H1 (cell line): ENCODE data around the gene NR3C2. TPM values are rescaled to one million over a fixed set of nuclear protein-coding genes. Genes with fewer than 3 reads are reported as not detected.

Source experiments
- CTCF ChIA-PET: fragments of 300-600 bp; sonication (Branson Sonifier 250); formaldehyde crosslinking; loops from one replicate; lab custom pipeline; 2021; ENCODE audit not compliant: partially characterized antibody; lab: Charles Lee
- POLR2A ChIA-PET: fragments of 300-600 bp; sonication (Branson Sonifier 250); formaldehyde crosslinking; loops from one replicate; lab custom pipeline; 2021; ENCODE audit warnings: inconsistent platforms; ENCODE audit not compliant: partially characterized antibody; lab: Charles Lee
- DNase-seq, 2 experiments: peaks; one replicate each; pipeline versions ENCODE4 v3.0.0 to v3.0.0-alpha.2; 2010 to 2022; ENCODE audit warnings: low spot score in 2 of 2, low read depth in 1 of 2, mixed read lengths in 1 of 2
- FAIRE-seq: peaks from 2 replicates; lab custom pipeline; 2011; peaks lifted over from hg19 to GRCh38; lab: Jason Lieb, UNC
- H2AFZ ChIP-seq: 2 replicates; pipeline ENCODE4 v1.8.1; 2012; ENCODE audit warnings: low read length, inconsistent platforms
- H2AK5ac ChIP-seq: 2 replicates; pipeline ENCODE4 v1.6.1; 2013; ENCODE audit warnings: low read depth, low read length
- H2BK120ac ChIP-seq: replicated peaks from 2 replicates; pipeline ENCODE3; 2013; ENCODE audit warnings: low read depth, low read length, inconsistent platforms
- H2BK12ac ChIP-seq: 2 replicates; pipeline ENCODE4 v1.6.1; 2013; ENCODE audit warnings: low read depth, low read length
- H2BK15ac ChIP-seq: 2 replicates; pipeline ENCODE4 v1.6.1; 2013; ENCODE audit warnings: low read length
- H2BK20ac ChIP-seq: 2 replicates; pipeline ENCODE4 v1.6.1; 2013; ENCODE audit warnings: low read length
- H2BK5ac ChIP-seq: 2 replicates; pipeline ENCODE4 v1.6.1; 2013; ENCODE audit warnings: low read depth, low read length
- H3K14ac ChIP-seq: 2 replicates; pipeline ENCODE4 v1.6.1; 2013; ENCODE audit warnings: inconsistent platforms; ENCODE audit not compliant: insufficient read length
- H3K18ac ChIP-seq: 2 replicates; pipeline ENCODE4 v1.6.1; 2013; ENCODE audit warnings: low read length; ENCODE audit errors: extremely low read depth
- H3K23ac ChIP-seq: 2 replicates; pipeline ENCODE4 v1.6.1; 2013; ENCODE audit warnings: inconsistent platforms; ENCODE audit not compliant: insufficient read length
- H3K23me2 ChIP-seq: 2 replicates; pipeline ENCODE4 v1.6.1; 2013; ENCODE audit warnings: low read depth, low read length
- H3K27ac ChIP-seq: 2 replicates; pipeline ENCODE4 v1.6.1; 2011; ENCODE audit warnings: low read depth, low read length, inconsistent platforms
- H3K27me3 ChIP-seq, 4 experiments: replicated peaks in 1 of 4; 1 replicate in 1 of 4; 2 replicates in 3 of 4; pipeline versions ENCODE4 v1.6.1 to v1.8.1; 2011 to 2013; ENCODE audit warnings: low read length in 3 of 4, mild to moderate bottlenecking in 3 of 4, inconsistent platforms in 2 of 4, mixed read lengths in 2 of 4, moderate library complexity in 1 of 4; ENCODE audit not compliant: control insufficient read depth in 3 of 4, insufficient read depth in 3 of 4; ENCODE audit errors: extremely low read depth in 1 of 4
- H3K36me3 ChIP-seq, 4 experiments: 2 replicates each; pipeline versions ENCODE4 v1.6.1 to v1.8.1; 2011 to 2013; ENCODE audit warnings: mild to moderate bottlenecking in 4 of 4, low read length in 3 of 4, moderate library complexity in 2 of 4, control low read depth in 1 of 4, inconsistent platforms in 1 of 4; ENCODE audit not compliant: insufficient read depth in 4 of 4, control insufficient read depth in 2 of 4
- H3K4ac ChIP-seq: replicated peaks from 2 replicates; pipeline ENCODE3; 2013; ENCODE audit warnings: low read length, low read depth, mixed read lengths, inconsistent platforms; ENCODE audit not compliant: insufficient read length
- H3K4me1 ChIP-seq, 4 experiments: replicated peaks in 1 of 4; 1 replicate in 1 of 4; 2 replicates in 3 of 4; pipeline versions ENCODE4 v1.6.1 to v1.8.1; 2011 to 2013; ENCODE audit warnings: low read length in 3 of 4, inconsistent platforms in 2 of 4, mixed read lengths in 1 of 4; ENCODE audit not compliant: insufficient read depth in 4 of 4, control insufficient read depth in 3 of 4
- H3K4me2 ChIP-seq, 2 experiments: 2 replicates each; pipeline versions ENCODE4 v1.6.1 to v1.8.1; 2011 to 2013; ENCODE audit warnings: low read depth in 2 of 2, low read length in 2 of 2, control low read depth in 1 of 2, inconsistent platforms in 1 of 2, mild to moderate bottlenecking in 1 of 2; ENCODE audit not compliant: insufficient read depth in 1 of 2
- H3K4me3 ChIP-seq, 4 experiments: fragments of 200-600, 300-600 bp in 1 of 4; sonication (generic), shearing (Covaris generic), sonication (Bioruptor Twin) in 1 of 4; 2 replicates each; pipeline versions ENCODE4 v1.5.1 to v1.8.1; 2011 to 2016; ENCODE audit warnings: low read length in 4 of 4, low read depth in 3 of 4, control low read depth in 2 of 4, inconsistent platforms in 2 of 4, mild to moderate bottlenecking in 2 of 4, mixed read lengths in 1 of 4, moderate library complexity in 1 of 4; ENCODE audit not compliant: insufficient read depth in 2 of 4; ENCODE audit errors: extremely low read depth in 1 of 4
- H3K56ac ChIP-seq: replicated peaks from 2 replicates; pipeline ENCODE3; 2013; ENCODE audit warnings: low read depth, mild to moderate bottlenecking, mixed read lengths, low read length, inconsistent platforms; ENCODE audit not compliant: insufficient read length
- H3K79me1 ChIP-seq: 2 replicates; pipeline ENCODE4 v1.6.1; 2013; ENCODE audit warnings: low read depth, low read length, control low read depth
- H3K79me2 ChIP-seq, 2 experiments: 2 replicates each; pipeline versions ENCODE4 v1.6.1 to v1.8.1; 2012 to 2013; ENCODE audit warnings: low read length in 2 of 2, mild to moderate bottlenecking in 2 of 2, inconsistent platforms in 1 of 2; ENCODE audit not compliant: insufficient read depth in 2 of 2, control insufficient read depth in 1 of 2
- H3K9ac ChIP-seq, 4 experiments: replicated peaks in 1 of 4; 1 replicate in 1 of 4; 2 replicates in 3 of 4; pipeline versions ENCODE4 v1.6.1 to v1.8.1; 2011 to 2013; ENCODE audit warnings: low read depth in 3 of 4, low read length in 3 of 4, control low read depth in 2 of 4, mild to moderate bottlenecking in 2 of 4, moderate library complexity in 2 of 4, inconsistent platforms in 1 of 4; ENCODE audit errors: extremely low read depth in 1 of 4
- H3K9me3 ChIP-seq, 2 experiments: 2 replicates each; pipeline versions ENCODE4 v1.6.1 to v1.8.1; 2012 to 2013; ENCODE audit warnings: mild to moderate bottlenecking in 2 of 2, moderate library complexity in 2 of 2, control low read depth in 1 of 2, inconsistent platforms in 1 of 2, low read depth in 1 of 2, low read length in 1 of 2, mixed read lengths in 1 of 2; ENCODE audit not compliant: insufficient read depth in 2 of 2
- H4K20me1 ChIP-seq, 2 experiments: replicated peaks in 1 of 2; 2 replicates each; pipeline versions ENCODE3 to v1.8.1; 2011 to 2013; ENCODE audit warnings: inconsistent platforms in 2 of 2, low read length in 2 of 2, mild to moderate bottlenecking in 1 of 2; ENCODE audit not compliant: insufficient read depth in 2 of 2, control insufficient read depth in 1 of 2
- H4K5ac ChIP-seq: 2 replicates; pipeline ENCODE4 v1.6.1; 2013; ENCODE audit warnings: low read length, low read depth, mixed read lengths, inconsistent platforms; ENCODE audit not compliant: insufficient read length
- H4K8ac ChIP-seq: 2 replicates; pipeline ENCODE4 v1.8.0; 2013; ENCODE audit warnings: mild to moderate bottlenecking, moderate library complexity, low read length, inconsistent platforms; ENCODE audit not compliant: insufficient read depth; ENCODE audit errors: extremely low read depth
- H4K91ac ChIP-seq: replicated peaks from 2 replicates; pipeline ENCODE3; 2013; ENCODE audit warnings: low read length, mixed read lengths, inconsistent platforms; ENCODE audit not compliant: insufficient read length
- ASH2L ChIP-seq: fragments of 200-600, 300-600 bp; sonication (generic); IDR thresholded peaks from one replicate; pipeline ENCODE4 v1.7.1; 2017; ENCODE audit warnings: low read length
- WGBS, 2 experiments: shearing (Covaris generic) in 1 of 2; methylation state at CpG; one replicate each; pipeline versions ENCODE4 v1.1.6 to v1.1.7; 2013 to 2015; ENCODE audit warnings: low lambda C conversion rate in 2 of 2, mixed read lengths in 2 of 2, inconsistent platforms in 1 of 2, low coverage in 1 of 2, missing lambda C conversion rate in 1 of 2; ENCODE audit not compliant: insufficient replicate concordance in 2 of 2, insufficient coverage in 1 of 2, insufficient read length in 1 of 2; ENCODE audit errors: extremely low coverage in 1 of 2, missing lambda C conversion rate in 1 of 2; 5-methylcytosine and 5-hydroxymethylcytosine counted together
- polyA plus RNA-seq, 7 experiments: library from polyadenylated mRNA; depleted of rRNA in 3 of 7; stranded (reverse) in 5 of 7; unstranded in 2 of 7; fragments of >200 nt in 5 of 7; fragments of 200-250 nt in 2 of 7; gene quantifications; 1 replicate in 5 of 7; 2 replicates in 1 of 7; 4 replicates in 1 of 7; pipeline versions ENCODE4 v1.2.1 to v1.2.3, GENCODE V29; 2011 to 2013; ENCODE audit warnings: missing spikeins in 2 of 7, mixed read lengths in 2 of 7
- total RNA-seq: library from RNA; stranded (reverse); fragmentation: NEBNext Ultra II Directional; extraction: Animal tissue kit (Norgen Biotek cat#: 25700); gene quantifications from 2 replicates; pipeline ENCODE4 v1.2.1, GENCODE V29; 2021

Gene NR3C2
- total and polyA plus RNA-seq, 2 of the 8 experiments (the other 6 are each of a cell fraction or from before 2014, with no cell fraction given) = 0.80 to 3.9 TPM

DNA sequence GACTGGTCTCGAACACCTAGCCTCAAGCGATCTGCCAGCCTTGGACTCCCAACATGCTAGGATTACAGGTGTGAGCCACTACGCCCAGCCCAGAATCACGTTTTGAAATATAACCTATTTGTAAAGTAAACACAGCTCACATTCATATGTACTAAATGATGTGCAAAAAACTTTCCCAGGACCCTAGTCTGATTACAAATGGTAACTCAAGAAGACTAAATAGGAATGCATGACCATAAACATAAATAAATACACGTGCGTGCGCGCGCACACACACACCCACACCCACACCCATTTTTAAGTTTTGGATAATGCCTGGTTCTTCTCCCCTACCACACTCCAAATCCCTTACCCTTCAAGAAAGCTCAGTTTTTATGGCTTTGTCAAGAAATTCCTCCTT lies 163.9 kb downstream of the NR3C2 start:
- H3K27ac ChIP-seq = no peak overlapping the region
- no peak overlapping the region for H2BK120ac ChIP-seq
- H3K56ac ChIP-seq = no peak overlapping the region
- CTCF ChIA-PET = no interaction called here
- H3K4me1 ChIP-seq = no peaks in the 10 kb centered on the region
- DNase-seq (no peak), FAIRE-seq (no peak)
- no peak overlapping the region for H2BK5ac ChIP-seq
- H2AK5ac ChIP-seq = no peak overlapping the region
- no peak overlapping the region for H3K4me2 ChIP-seq
- H2BK12ac ChIP-seq = no peak overlapping the region
- H2AFZ ChIP-seq = no peak overlapping the region
- 96% methylated on average over 9 of the region's 9 CpGs; no CpG with 5 or more reads in 1 of the 2 experiments for WGBS, 2 experiments
- no peaks in the 10 kb centered on the region for H3K23me2 ChIP-seq
- no peak overlapping the region for H3K4ac ChIP-seq
- H2BK15ac ChIP-seq = no peak overlapping the region
- H3K27me3 ChIP-seq = no peaks in the 10 kb centered on the region
- no peaks in the 10 kb centered on the region for H3K36me3 ChIP-seq
- no peak overlapping the region for H3K23ac ChIP-seq
- no peaks in the 10 kb centered on the region for H3K79me2 ChIP-seq
- H3K4me3 ChIP-seq = no peak overlapping the region
- no peak overlapping the region for H4K91ac ChIP-seq
- no peak overlapping the region for H3K9ac ChIP-seq
- no peak overlapping the region for H2BK20ac ChIP-seq
- no peak overlapping the region for H3K14ac ChIP-seq
- no peaks in the 10 kb centered on the region for H3K9me3 ChIP-seq
- no peak overlapping the region for H3K18ac ChIP-seq
- H4K20me1 ChIP-seq = no peaks in the 10 kb centered on the region
- H4K8ac ChIP-seq = no peak overlapping the region; the same call in 1 of the 2 replicates
- POLR2A ChIA-PET = no interaction called here
- no peaks in the 10 kb centered on the region; the same call in 1 of the 2 replicates for H3K79me1 ChIP-seq
- H4K5ac ChIP-seq = no peak overlapping the region
- TF ChIP-seq ASH2L = no peak
